Epithelial cell of esophagus (primary cell): ENCODE data around the gene NRBF2.

Source experiments
- DNase-seq: peaks from one replicate; pipeline ENCODE4 v3.0.0; 2010; ENCODE audit warnings: low read depth
- H3K4me3 ChIP-seq: 2 replicates; pipeline ENCODE4 v1.5.1; 2011; ENCODE audit warnings: mild to moderate bottlenecking, low read length, control low read depth
- CTCF ChIP-seq: IDR thresholded peaks from 2 replicates; pipeline ENCODE4 v1.5.1; 2011; ENCODE audit warnings: low read depth, mild to moderate bottlenecking, low read length, control low read depth, inconsistent platforms; ENCODE audit not compliant: insufficient read depth; ENCODE audit errors: missing control alignments

The NRBF2 gene

GRCh38 chr10:63123727-63124362, 9.3 kb upstream of the NRBF2 start:
- no peak for DNase-seq
- TF ChIP-seq CTCF, result no peak
- no peak overlapping the region for H3K4me3 ChIP-seq

DNA sequence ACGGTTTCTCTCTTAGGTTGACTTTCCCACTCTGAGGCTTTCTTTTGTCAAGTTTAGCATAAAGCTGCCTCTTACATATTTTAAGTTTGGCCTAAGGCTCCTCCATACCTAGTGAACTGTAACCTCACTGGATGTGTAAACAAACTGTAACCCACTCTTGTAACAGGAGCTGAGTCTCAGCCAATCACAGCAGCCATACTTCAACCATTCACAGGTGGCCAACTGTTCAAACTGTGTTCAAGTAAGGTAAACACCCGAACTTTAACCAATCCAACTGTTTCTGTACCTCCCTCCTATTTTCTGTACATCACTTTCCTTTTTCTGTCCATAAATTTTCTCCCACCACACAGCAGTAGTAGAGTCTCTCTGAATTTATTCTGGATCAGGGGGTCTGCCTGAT, 7.7 kb upstream of the NRBF2 start:
- TF ChIP-seq CTCF, result no peak
- no peak for DNase-seq
- H3K4me3 ChIP-seq, result no peak overlapping the region

GRCh38 chr10:63128443-63128842, 4.7 kb upstream of the NRBF2 start:
- TF ChIP-seq CTCF, result no peak
- DNase-seq, result no peak
- H3K4me3 ChIP-seq, result no peak overlapping the region

DNA sequence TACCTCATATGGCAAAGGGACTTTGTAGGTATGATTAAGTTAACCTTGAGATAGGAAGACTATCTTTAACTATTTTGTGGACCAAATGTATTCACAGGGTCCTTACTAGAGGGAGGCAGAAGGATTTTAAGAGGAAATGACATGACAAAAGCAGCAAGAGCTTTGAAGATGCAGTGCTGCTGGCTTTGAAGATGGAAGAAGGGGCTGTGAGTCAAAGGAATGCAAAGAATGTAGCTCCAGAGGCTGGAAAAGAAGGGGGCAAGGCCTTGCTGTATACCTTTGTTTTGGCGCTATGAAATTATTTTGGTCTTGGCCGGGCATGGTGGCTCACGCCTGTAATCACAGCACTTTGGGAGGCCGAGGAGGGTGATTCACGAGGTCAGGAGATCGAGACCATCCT, 3.2 kb upstream of the NRBF2 start:
- no peak for TF ChIP-seq CTCF
- no peak for DNase-seq
- H3K4me3 ChIP-seq, result no peak overlapping the region

- no peak for DNase-seq
- H3K4me3 ChIP-seq, result peak overlapping the region; percentile 3
- no peak for TF ChIP-seq CTCF
Observed at GRCh38 chr10:63132651-63133055, 475 bp upstream of the NRBF2 start.

- peak overlapping the region; percentile 91 for H3K4me3 ChIP-seq
- peak; percentile 48 for DNase-seq
- no peak for TF ChIP-seq CTCF
Observed at GRCh38 chr10:63133821-63134557, 861 bp downstream of the NRBF2 start.

GRCh38 chr10:63137306-63137705, 4.2 kb downstream of the NRBF2 start:
- TF ChIP-seq CTCF, result no peak
- H3K4me3 ChIP-seq, result no peak overlapping the region
- DNase-seq, result no peak
